COLO668 (cell line): ENCODE measurements around the gene COG6.

ENCODE experiments used
- DNase-seq: peaks from one replicate; lab custom pipeline; 2025; ENCODE audit not compliant: unreplicated experiment; lab: John Stamatoyannopoulos, UW

The COG6 gene

GRCh38 chr13:39767791-39768517 lies 112.5 kb downstream of the COG6 start:
- no peak for DNase-seq

GRCh38 chr13:39768962-39769361 lies 113.5 kb downstream of the COG6 start:
- DNase-seq, result no peak

- DNase-seq, result no peak
Observed at GRCh38 chr13:39770221-39771090, 115.0 kb downstream of the COG6 start.

GRCh38 chr13:39773833-39774232 lies 118.4 kb downstream of the COG6 start:
- DNase-seq, result no peak

GRCh38 chr13:39776439-39776838 lies 121.0 kb downstream of the COG6 start:
- DNase-seq, result no peak

GRCh38 chr13:39777021-39777420 lies 121.6 kb downstream of the COG6 start:
- no peak for DNase-seq

GRCh38 chr13:39777527-39778061 lies 122.1 kb downstream of the COG6 start:
- no peak for DNase-seq

GRCh38 chr13:39779337-39780265 lies 124.1 kb downstream of the COG6 start:
- no peak for DNase-seq

- DNase-seq, result no peak
Observed at GRCh38 chr13:39780711-39781110, 125.2 kb downstream of the COG6 start.

GRCh38 chr13:39781381-39781780 lies 125.9 kb downstream of the COG6 start:
- DNase-seq, result no peak

GRCh38 chr13:39783051-39783450 lies 127.6 kb downstream of the COG6 start:
- DNase-seq, result no peak

- DNase-seq, result no peak
Observed at GRCh38 chr13:39784347-39784746, 128.9 kb downstream of the COG6 start.

GRCh38 chr13:39786091-39786490 lies 130.6 kb downstream of the COG6 start:
- DNase-seq, result no peak

GRCh38 chr13:39787086-39787487 lies 131.6 kb downstream of the COG6 start:
- no peak for DNase-seq

- DNase-seq, result no peak
Observed at GRCh38 chr13:39788102-39788501, 132.6 kb downstream of the COG6 start.

- no peak for DNase-seq
Observed at GRCh38 chr13:39789451-39789850, 134.0 kb downstream of the COG6 start.
